IPS DF 19.7 (cell line): ENCODE results near the gene SGSM2.

Experiments used
- DNase-seq: peaks from one replicate; pipeline ENCODE4 v3.0.0-alpha.2; 2013; ENCODE audit warnings: low read depth, low spot score

Gene SGSM2

DNA sequence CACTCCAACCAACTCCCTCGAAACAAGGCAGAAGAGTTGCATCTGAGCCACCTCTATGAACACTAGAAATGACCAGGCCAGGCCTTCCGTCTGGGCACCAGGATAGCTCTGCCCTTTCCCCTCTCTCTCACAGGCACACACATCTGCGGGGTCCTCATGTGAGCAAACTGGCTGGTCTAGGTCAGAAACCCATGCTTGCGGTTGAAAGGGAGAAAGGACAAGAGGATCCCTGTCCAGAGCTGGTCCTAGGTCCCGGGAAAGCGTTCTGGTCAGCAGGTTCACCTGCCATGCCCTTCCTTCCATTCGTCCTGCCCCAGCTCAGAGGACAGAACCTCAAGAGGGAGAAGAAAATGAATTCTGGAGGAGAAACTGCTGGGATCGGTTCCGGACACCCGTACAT is 60.9 kb downstream of the SGSM2 start:
- no peak for DNase-seq

DNA sequence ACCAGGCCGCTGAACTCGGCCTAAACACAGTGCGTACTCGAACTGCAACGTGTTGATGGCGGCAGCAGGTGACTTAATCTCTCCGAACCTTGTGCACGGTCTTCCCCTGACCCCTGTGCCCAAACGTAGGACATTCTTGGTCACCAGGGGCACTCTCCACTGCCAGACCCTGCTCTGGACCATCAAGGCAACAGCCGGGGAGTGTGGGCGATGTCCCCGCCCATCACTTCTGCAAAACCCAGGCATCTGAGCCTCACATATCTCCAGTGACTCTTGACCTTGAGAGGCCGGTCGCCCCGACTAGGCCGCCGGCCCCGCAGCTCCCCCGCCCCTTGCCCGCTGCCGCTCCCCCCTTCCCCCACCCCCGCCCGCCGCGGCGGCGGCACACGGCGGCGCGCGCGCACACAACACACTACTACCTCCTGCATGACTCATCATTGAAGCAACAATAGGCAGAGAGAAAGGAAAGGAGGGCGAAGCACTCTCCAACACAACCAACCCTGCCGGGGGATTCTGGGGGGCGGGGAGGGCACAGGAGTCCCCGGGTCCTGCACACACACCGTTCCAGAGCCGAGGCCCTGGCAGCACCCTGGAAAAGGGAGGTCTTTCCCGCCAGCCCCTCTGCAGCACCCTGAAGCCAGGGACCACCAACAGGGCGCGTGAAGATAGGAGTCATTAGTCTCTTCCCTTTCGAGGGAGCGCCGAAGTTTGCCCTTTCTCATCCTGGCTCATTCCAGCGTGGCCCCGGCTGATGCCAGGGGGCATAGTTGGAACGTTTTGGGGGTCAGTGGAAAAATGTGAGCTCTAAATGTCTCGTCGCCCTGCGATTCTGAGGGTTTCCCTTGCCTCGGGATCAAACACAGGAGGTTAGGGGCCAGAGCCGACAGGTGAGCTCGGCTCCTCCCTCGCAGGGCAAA is 61.6 kb downstream of the SGSM2 start:
- no peak for DNase-seq

DNA sequence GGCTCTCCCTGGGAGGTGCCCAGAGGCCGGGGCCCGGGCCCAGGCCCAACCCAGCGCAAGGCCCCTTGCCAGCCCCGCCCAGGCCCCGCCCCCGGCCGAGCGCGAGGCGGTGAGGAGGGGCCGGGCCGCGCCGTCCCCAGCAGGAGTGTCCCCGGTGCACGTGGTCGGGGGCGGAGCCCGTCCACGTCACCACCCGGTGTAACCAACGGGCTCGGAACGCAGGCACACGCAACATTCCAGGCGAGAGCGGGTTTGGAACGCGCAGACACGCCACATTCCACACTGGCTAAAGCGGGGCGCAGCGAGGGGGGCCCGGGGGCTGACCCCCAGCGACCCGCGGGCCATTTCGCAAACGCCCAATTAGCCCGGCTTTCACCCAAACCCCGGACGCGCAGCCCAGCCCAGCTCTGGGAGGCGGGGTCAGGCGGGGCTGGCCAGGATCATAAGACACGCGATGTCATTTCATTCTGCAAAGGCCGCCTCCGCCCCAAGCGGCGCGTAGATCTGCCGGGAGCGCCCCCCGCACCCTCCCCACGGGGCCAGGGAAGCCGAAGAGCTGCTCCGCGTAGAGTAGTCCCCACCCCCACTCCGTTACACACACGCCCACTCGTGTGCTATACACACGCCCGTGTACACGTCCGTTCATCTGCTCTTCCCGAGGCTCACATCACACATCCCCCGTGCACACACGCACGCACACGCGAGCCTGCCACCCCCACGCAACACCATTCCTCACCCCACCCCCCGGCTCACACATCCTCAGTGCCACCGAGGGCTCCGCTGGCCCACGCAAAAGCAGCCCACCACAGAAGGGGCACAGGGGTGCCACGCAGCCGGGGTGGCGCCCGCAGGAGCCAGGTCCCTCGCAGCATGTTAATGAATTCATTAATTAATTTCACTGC is 62.5 kb downstream of the SGSM2 start:
- DNase-seq = peak; percentile 78

DNA sequence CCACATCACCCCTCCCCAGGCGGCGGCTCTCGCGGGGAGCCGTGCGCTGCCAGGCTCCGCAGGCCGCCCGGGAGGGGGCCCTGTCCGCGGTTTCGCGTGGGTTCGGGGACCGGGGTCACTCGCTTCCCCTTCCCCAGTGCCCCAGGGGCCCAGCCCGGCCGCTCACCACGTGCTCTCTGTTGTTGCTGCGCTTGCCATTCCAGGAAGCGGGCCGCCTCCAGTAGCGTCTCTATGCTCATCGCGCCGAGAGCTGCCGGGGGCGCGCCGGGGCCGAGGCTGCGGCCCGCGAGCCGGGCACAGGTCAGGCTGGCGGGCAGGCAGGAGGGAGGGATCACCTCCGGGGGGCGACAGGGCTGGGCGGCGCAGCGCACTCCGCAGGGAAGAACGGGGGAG is 63.2 kb downstream of the SGSM2 start:
- DNase-seq = no peak

DNA sequence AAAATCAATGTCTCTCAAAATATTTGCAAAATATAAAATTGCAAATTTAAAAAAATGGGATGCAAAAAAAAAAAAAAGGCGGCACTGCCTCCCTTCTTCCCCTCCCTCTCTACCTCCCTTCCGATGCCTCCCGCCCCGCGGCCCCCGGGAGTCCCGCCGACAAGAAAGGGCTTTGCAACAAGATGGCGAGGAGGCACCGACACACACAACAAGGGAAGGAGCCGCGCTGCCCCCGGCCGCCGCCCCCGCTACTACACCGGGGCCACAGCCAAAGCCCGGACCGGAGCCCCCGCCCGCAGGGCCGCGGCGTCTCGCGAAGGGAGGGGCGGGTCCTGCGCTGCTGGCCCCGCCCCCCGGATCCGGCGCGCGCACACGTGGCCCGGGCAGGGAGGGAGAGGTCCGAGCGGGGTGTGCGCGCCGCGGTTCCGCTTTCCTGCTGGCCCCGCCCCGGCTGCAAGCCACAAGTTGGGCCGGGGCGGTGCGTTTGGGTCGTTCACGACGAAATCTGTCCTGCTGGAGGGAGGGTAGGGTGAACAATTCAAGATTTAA is 63.6 kb downstream of the SGSM2 start, which contains the start of gene MNT:
Gene MNT (minus strand): TSS at position 184 of the 549 bp plus-strand sequence. CDS start 348 bp downstream, outside the sequence.
- no peak for DNase-seq

DNA sequence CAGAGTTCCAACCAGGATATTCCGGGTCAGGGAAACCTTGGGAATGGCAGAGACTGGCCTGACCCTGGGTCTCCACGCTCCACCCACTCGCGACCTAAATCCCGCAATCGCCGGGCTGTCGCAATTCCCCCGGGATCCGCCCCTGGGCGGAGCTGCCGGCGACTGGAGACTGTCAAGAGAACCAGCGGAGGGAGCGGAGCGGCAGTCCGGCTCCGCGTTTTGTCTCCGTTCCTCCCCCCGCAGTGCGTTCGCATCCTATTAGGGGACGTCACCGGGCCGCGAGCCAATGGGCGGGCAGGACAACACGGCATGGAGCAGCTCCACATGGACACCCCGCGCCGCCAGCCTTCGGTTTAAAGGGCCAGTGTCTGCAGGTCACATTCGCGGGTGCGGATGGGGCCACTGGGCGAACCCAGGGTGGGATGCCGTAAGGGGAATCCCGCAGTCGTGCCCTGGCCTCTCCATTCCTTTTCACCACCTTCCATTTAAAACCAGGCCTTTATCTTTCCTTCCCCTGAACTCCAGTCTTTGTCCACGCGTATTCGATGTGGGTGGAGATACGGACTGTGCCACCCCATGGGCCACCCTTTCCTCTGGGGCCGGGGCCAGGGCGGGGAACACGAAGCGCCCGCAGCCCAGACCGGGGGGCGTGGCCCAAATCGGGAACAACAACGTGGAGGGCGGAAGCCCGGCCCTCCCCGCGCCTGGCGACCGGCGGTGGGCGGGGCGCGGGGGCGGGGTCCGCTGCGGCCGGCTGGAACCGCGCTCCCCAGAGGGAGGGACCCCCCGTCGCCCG is 64.3 kb downstream of the SGSM2 start:
- peak; percentile 91 for DNase-seq

DNA sequence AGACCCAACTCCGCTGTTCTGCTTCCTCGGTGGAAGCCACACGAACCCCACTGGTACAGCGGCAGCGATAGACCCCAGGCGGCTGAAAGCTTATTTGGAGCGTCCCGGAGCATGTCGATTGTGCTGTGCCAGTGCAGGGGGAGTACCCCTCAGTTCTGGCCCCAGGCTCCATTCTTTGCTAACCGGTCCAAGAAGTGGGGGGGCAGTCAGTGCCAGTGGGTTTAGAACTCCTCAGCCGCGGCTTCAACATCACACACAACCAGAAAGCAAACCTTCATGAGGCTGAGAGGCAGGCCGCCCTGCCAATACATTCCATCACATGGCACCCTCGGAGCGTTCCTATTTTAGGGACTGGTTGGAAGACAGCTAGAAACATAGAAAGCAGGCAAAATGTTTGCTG is 65.2 kb downstream of the SGSM2 start:
- no peak for DNase-seq

DNA sequence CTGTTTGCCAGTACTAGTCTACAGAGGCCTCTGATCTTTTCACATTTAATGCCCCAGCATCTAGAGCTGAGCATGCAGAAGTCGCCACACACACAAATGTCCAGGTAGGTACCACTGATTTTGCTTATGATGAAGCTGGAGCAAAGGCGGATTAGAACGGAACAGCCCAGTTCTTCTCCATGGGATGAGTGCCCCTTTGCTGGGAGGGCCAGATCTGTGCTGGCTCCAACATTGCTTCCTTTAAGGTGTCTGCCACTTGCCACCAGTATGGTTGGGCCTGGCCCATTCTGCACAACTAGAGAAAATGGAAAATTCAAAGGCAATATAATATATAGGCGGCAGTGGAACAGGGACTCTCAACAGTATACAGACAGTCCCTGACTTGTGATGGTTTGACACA is 65.7 kb downstream of the SGSM2 start:
- no peak for DNase-seq

DNA sequence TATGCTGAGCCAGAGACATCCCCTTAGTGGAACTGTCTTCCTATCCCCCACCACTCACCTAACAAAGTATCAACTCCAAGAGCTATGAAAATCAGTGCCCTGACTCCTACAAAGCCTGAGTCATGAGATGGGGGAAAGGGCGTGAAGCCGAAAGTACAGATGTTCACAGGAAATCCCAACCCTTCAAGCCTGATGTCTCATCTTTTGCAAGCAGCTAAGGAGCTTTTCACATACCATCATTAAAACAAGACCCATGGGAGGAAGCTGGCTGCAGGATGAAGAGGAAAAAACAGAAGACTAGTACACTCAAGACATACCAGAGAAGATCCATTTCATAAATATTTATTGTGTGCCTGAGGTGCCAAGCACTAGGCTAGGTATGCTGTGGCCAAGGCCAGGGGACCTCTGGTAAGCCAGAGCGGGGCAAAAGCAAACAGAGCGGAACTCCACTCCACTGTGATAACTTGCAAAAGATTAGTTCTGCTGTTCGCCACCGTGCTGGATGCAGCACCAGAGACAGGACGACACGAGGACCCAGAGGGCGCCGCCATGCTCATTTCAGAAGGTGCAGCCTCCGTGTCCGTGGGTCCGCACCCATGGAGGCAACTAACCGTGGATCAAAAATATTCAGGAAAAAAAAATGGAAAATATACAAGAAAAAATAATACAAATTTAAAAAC is 68.1 kb downstream of the SGSM2 start:
- DNase-seq = no peak

DNA sequence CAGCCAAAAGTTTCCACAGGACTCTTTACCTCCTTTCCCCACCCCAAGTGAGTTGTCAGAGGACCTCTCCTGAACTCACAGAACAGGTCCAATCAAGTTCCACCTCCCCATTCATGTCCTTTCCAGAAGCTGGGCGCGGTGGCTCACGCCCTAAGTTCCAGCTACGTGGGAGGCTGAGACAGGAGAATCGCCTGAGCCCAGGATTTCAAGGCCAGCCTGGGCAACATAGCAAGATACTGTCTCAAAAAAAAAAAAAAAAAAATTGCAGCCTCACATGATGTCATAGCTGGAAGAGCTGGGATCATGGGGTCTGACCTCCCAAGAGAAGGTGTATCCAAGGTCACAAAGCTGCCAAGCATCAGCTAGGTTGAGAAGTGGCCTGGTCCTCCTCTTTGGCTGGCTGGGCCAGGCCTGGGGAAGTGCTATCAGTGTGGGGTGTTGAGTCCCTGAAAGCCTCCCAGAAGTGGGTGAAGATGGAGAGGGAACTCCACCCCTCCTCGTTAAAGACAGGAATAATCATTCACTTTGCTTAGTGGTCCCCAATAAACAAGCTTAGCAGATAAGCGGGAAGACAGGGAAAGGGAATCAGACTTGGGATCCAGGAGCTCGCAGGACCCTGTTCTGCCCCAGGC is 69.1 kb downstream of the SGSM2 start:
- no peak for DNase-seq

DNA sequence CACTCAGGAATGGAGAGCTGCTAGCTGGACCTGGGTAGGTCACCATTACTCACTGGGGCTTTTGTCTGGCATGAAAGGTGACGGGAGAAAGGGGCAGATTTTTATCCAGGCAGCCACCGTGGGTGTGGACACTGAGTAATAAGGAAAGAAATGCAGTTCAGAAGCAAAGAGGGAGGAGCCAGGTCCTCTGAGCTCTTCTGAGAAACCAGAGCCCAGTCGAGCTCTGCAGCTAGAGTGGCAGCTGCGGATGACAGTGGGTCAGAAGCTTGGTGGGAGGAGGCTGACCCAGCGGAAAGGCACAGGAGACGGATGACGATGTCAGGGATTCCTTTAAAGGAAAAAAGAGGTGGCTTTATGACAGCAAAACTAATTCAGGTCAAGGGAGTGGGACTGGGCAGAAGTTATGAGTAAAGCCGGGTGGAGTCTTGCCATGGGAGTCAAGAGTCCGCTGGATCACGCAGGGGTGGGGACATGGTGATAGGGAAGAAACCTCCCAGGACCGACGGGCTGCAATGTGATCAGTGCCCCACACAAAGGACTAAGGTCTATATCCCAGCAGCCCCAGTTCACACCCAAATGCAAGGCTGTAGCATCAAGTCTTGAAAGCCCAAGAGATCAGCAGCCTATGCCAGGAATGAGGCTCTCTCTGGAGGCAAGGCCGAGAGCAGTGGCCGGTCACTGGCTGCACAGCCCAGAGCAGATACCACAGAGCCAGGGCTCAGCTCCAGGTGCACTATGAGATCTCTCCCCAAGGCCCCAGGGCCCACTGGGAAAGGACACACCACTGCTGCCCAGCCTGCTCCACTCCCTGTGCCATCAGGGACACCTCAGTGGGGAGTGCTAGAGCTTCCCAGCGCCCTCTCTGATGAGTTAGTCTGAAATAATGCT is 69.8 kb downstream of the SGSM2 start:
- DNase-seq = no peak

DNA sequence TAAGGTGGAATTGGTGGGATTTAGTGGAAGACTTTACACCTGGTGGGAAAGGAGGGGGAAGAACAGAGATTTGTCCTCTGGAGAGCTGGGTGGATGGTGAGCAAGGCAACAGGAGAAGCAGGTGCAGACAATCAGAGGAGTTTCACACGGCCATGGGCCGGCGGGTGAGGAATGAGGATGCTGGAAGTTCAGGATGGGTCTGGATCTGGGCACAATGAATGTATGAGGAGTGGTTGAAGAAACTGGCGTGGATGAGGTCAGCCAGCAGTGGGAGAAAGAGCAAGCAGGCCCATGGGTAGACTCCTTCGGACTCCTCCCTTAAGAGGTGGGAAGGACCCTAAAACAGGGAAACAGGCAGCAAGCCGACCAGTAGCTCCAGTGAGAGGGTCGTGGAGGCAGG is 73.7 kb downstream of the SGSM2 start:
- DNase-seq = no peak

DNA sequence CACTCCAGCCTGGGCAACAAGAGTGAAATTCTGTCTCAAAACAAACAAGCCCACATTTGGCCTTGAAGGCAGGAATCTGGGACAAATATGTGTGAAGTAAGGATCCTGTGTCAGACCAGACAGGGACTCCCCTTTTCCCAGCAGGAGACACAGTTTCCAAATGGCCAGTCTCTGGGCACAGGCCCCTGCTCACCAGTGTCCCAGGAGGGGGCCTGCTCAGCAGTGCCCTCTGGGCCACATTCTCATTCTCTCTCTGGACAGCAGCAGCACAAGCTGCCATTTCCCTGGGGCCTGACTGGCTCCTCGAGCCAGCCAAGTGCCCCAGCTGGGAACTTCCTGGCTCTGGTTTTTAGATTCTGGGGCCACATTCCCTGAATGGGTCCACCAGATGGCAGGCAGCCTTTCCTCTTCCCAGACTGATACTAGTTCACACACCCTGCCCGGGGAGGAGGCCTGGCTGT is 75.3 kb downstream of the SGSM2 start:
- DNase-seq = no peak

DNA sequence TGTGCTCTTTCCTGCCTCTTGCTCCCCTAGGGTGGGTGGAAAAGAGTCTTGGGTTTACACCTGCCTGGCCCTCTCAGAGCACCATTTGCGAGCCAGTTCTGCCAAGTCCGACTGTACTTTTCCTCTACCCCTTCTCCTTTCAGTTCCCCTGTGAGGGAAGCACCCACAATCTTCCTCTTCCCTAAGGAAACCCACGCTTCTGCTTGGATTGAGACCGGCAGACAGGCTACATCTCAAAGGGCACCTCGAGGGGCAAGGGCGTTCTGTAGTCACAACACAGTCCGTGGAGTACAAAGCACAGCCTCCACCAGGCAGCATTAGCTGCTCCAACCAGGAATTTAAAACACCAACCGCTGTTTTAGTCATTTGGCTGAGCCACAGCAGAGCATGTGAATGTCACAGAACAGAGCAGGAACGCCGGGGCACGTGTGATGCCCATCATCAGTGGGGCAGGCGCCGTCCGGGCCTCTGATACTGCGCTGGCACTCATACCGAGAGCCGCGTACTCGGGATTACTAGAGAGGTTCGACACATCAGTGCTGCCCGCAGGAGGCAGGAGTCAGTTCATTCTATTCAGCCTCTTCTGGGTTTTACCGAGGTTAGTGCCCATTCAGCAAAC is 77.3 kb downstream of the SGSM2 start:
- DNase-seq = no peak

DNA sequence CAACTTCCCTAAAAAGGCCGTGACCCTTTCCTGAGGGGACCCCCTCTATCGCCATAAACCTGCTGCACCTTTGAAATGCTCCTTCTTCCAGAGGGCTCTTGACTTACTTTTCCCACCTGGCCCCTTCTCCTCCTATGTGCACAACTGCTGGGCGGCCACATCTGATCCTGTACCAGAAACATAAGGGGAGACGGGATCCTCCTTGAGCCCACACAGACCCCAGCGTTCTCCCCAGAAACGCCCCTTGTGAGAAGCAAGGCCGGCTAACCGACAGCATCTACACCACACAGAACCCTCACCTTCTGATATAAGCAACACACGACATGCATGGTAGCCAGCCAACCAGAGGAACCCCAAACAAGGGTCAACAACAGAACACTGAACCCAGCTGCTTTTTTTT is 77.8 kb downstream of the SGSM2 start:
- DNase-seq = no peak

DNA sequence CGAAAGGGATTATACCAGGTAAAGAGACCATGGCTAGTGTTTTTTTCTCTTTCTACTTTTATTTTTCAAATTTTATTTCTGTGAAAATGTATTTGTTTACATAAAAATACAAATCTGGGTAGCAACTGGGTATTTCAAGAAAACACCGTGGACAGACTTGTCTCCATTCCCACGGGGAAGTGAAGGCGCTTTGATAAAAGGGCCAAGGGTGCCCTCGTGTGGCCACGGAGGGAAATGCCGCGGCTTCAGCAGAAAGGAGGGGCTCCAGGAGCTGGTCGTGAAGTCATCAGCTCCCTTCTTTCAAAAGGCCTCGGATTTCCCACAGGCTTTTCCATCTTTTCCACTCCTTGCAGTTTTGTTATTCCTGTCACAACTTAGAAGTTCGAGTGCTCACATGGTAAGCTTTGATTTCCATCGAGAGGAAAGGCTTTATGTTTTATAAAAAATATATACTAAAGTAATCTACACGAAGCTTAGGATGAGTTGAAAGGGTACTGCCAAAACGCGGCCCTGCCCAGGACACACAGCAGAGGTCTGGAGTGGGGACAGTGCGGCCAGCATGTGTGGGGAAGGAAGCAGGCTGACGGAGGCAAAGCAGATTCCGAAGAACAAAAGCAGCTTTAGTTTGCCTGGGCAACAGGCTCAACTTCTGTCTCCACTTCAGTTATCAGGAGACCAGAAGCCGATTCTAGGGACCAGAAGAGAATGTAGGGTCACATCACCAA is 78.9 kb downstream of the SGSM2 start:
- no peak for DNase-seq

DNA sequence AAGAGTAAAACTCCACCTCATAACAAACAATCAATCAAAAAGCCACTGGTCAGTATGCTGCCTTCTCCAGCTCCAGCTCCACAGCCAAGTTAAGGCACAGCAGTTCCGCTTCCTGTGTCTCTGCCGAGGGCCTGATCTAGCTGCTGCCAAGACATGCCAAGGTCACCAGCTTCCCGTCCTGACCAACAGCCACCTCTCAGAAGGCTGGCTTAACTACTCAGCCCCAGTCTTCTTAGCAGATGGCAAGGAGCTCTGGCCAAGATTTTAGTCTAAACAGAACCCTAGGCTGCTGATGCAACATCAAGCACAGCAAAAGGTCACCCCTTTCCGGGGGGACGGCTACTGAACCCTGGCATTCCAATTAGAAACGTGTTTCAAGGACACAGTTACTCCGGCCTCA is 81.3 kb downstream of the SGSM2 start:
- no peak for DNase-seq

DNA sequence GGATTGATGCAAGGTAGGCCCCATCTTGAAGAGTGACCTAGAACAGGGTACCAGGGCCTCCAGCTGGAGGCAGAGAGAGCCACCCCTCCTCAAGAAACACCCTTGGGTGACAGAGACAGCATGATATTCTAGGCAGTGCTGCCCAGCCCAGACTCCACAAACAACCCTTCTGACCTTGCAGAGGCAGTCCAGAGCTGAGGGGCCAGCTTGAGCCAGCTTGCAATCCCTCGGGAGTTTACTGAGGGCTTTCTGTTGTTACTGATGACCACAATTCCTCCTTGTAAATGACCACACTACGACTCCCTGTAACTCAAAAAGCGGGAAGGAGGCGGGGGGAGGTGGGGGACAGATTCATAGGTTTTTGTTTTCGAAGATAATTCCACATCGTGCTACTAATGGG is 82.2 kb downstream of the SGSM2 start:
- no peak for DNase-seq
